ENCODE results near the gene ZMYM5.
"Not testable (repeated sequence)": the region's sequence is repeated elsewhere in the genome, so short reads cannot be mapped to it uniquely, and the experiment has no call there.

The ZMYM5 gene

GRCh38 chr13:19862481-19863313 lies 752 bp downstream of the ZMYM5 start:
- Histone ChIP-seq H3K36me3 (ENCODE audit: control insufficient read depth, insufficient read depth, low read length) (no peaks in the 10 kb centered on the region; the same call in 1 of the 2 replicates), H3K4me3 (replicated peaks; ENCODE audit: low read depth, low read length) (peak overlapping the region; percentile 86), H3K27me3 (replicated peaks; ENCODE audit: control insufficient read depth, insufficient read depth, low read length) (no peaks in the 10 kb centered on the region)
- TF ChIP-seq, protein P1, sequence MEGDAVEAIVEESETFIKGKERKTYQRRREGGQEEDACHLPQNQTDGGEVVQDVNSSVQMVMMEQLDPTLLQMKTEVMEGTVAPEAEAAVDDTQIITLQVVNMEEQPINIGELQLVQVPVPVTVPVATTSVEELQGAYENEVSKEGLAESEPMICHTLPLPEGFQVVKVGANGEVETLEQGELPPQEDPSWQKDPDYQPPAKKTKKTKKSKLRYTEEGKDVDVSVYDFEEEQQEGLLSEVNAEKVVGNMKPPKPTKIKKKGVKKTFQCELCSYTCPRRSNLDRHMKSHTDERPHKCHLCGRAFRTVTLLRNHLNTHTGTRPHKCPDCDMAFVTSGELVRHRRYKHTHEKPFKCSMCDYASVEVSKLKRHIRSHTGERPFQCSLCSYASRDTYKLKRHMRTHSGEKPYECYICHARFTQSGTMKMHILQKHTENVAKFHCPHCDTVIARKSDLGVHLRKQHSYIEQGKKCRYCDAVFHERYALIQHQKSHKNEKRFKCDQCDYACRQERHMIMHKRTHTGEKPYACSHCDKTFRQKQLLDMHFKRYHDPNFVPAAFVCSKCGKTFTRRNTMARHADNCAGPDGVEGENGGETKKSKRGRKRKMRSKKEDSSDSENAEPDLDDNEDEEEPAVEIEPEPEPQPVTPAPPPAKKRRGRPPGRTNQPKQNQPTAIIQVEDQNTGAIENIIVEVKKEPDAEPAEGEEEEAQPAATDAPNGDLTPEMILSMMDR (IDR thresholded peaks at IDR 0.05; ENCODE audit: insufficient read depth, low read length, poor library complexity, severe bottlenecking): no peak
- peak; percentile 67 for DNase-seq (ENCODE audit: extremely low read depth, insufficient read length)

GRCh38 chr13:19861762-19862161 lies 1.7 kb downstream of the ZMYM5 start:
- Histone ChIP-seq H3K4me3 (replicated peaks; ENCODE audit: low read depth, low read length) (peak overlapping the region; percentile 86), H3K27me3 (replicated peaks; ENCODE audit: control insufficient read depth, insufficient read depth, low read length) (no peaks in the 10 kb centered on the region), H3K36me3 (ENCODE audit: control insufficient read depth, insufficient read depth, low read length) (no peaks in the 10 kb centered on the region; the same call in 1 of the 2 replicates)
- TF ChIP-seq, protein P1 (IDR thresholded peaks at IDR 0.05; ENCODE audit: insufficient read depth, low read length, poor library complexity, severe bottlenecking): no peak
- DNase-seq (ENCODE audit: extremely low read depth, insufficient read length): no peak

DNA sequence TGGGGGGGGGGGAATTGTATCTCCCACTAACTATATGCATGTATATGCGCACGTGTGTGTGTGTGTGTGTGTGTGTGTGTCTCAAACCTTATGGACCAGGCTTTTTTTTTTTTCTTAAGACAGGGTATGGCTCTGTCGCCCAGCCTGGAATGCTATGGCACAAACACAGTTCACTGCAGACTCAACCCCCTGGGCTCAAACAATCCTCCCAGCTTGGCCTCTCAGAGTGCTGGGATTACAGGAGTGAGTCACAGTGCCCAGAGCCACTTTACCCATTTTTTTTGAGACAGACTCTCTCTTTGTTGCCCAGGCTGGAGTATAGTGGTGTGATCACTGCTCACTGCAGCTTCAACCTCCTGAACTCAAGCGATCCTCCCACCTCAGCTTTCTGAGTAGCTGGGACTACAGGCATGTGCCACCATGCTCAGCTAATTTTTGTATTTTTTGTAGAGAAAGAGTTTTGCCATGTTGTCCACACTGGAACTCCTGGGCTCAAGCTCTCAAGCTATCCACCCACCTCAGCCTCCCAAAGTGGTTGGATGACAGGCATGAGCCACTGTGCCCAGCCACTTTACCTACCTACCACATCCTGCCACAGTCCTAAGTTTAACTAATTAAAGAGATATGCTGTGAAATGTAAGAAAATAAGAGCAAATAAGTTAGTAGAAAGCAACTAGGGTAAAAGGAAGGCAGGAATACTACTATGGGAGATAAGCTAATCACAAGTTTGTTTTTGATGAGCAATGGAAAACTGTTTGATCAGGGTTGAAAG lies 2.4 kb downstream of the ZMYM5 start:
- TF ChIP-seq, protein P1 (IDR thresholded peaks at IDR 0.05; ENCODE audit: insufficient read depth, low read length, poor library complexity, severe bottlenecking): no peak
- Histone ChIP-seq H3K36me3 (ENCODE audit: control insufficient read depth, insufficient read depth, low read length) (no peaks in the 10 kb centered on the region; the same call in 1 of the 2 replicates), H3K4me3 (replicated peaks; ENCODE audit: low read depth, low read length) (peak overlapping the region; percentile 86), H3K27me3 (replicated peaks; ENCODE audit: control insufficient read depth, insufficient read depth, low read length) (no peaks in the 10 kb centered on the region)
- DNase-seq (ENCODE audit: extremely low read depth, insufficient read length): no peak

- H3K36me3 ChIP-seq (ENCODE audit: control insufficient read depth, insufficient read depth, low read length); DNase-seq (ENCODE audit: extremely low read depth, insufficient read length); H3K4me3 ChIP-seq (replicated peaks; ENCODE audit: low read depth, low read length); H3K27me3 ChIP-seq (replicated peaks; ENCODE audit: control insufficient read depth, insufficient read depth, low read length): not testable (repeated sequence)
Observed at GRCh38 chr13:19857637-19858036, 5.8 kb downstream of the ZMYM5 start.

DNA sequence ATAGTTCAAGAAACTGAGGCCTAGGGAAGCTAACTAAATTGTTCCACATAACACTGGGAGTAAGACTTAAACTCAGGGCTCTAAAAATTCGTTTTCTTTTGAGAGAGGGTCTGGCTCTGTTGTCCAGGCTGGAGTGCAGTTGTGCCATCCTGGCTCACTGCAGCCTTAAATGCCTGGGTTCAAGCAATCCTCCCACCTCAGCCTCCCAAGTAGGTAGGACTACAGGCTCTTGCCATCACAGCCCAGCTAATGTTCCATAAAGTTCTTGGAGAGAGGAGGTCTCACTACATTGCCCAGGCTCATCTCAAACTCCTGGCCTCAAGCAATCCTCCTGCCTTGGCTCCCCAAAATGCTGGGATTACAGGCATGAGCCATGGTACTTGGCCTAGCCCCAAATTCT lies 10.7 kb downstream of the ZMYM5 start:
- TF ChIP-seq, protein P1 (IDR thresholded peaks at IDR 0.05; ENCODE audit: insufficient read depth, low read length, poor library complexity, severe bottlenecking): no peak
- H3K27me3 ChIP-seq (replicated peaks; ENCODE audit: control insufficient read depth, insufficient read depth, low read length): no peaks in the 10 kb centered on the region
- H3K36me3 ChIP-seq (ENCODE audit: control insufficient read depth, insufficient read depth, low read length): no peaks in the 10 kb centered on the region; the same call in none of the 2 replicates
- no peak overlapping the region for H3K4me3 ChIP-seq (replicated peaks; ENCODE audit: low read depth, low read length)
- no peak for DNase-seq (ENCODE audit: extremely low read depth, insufficient read length)

DNA sequence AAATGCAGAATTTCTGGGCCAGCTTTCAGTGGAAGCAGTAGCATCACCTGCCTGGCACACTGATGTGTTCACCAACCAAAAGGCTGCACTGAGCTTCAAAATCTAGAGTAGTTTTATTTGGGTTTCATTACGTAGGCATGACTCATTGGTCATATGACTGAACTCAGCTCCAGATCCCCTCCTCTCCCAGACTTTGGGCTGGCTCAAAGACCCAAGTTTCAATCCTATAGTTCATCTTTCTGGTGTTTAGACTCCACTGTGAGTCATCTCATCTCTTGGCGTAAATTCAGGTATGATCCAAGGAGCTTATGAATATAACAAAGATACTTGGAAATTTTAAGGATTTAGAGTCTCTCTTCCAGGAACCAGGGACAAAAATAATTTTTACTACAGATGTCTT lies 17.7 kb downstream of the ZMYM5 start:
- DNase-seq (ENCODE audit: extremely low read depth, insufficient read length): no peak
- TF ChIP-seq, protein P1 (IDR thresholded peaks at IDR 0.05; ENCODE audit: insufficient read depth, low read length, poor library complexity, severe bottlenecking): no peak
- Histone ChIP-seq H3K4me3 (replicated peaks; ENCODE audit: low read depth, low read length) (no peak overlapping the region), H3K27me3 (replicated peaks; ENCODE audit: control insufficient read depth, insufficient read depth, low read length) (no peaks in the 10 kb centered on the region), H3K36me3 (ENCODE audit: control insufficient read depth, insufficient read depth, low read length) (peaks cover 3% of the 10 kb centered on the region)
